ENCODE results near the gene MZT1.

The MZT1 gene

GRCh38 chr13:72698164-72698563 is 29.3 kb downstream of the MZT1 start:
- Mint-ChIP-seq H3K36me3 (no peaks in the 10 kb centered on the region), H3K27ac (no peak overlapping the region), H3K9me3 (no peaks in the 10 kb centered on the region), H3K4me1 (no peaks in the 10 kb centered on the region), H3K4me3 (no peak overlapping the region)
- ATAC-seq (no peak), DNase-seq (ENCODE audit: low spot score in 2 of 2) (no peak)

GRCh38 chr13:72696579-72696978 is 30.9 kb downstream of the MZT1 start:
- H3K36me3 Mint-ChIP-seq, result no peaks in the 10 kb centered on the region

GRCh38 chr13:72694314-72694713 is 33.1 kb downstream of the MZT1 start:
- Mint-ChIP-seq H3K4me3 (no peak overlapping the region), H3K9me3 (no peaks in the 10 kb centered on the region), H3K36me3 (no peaks in the 10 kb centered on the region), H3K4me1 (no peaks in the 10 kb centered on the region), H3K27ac (no peak overlapping the region)
- DNase-seq (ENCODE audit: low spot score in 2 of 2), result no peak
- no peak for ATAC-seq

More at GRCh38 chr13:72696579-72696978, 30.9 kb downstream of the MZT1 start:
- no peaks in the 10 kb centered on the region for H3K9me3 Mint-ChIP-seq
- ATAC-seq (no peak), DNase-seq (ENCODE audit: low spot score in 2 of 2) (no peak)
- H3K4me1 Mint-ChIP-seq, result no peaks in the 10 kb centered on the region
- no peak overlapping the region for H3K4me3 Mint-ChIP-seq
- H3K27ac Mint-ChIP-seq, result no peak overlapping the region

- Mint-ChIP-seq H3K4me3 (no peak overlapping the region), H3K27ac (no peak overlapping the region), H3K36me3 (no peaks in the 10 kb centered on the region), H3K9me3 (no peaks in the 10 kb centered on the region), H3K4me1 (no peaks in the 10 kb centered on the region)
- DNase-seq (ENCODE audit: low spot score in 2 of 2), result no peak
- no peak for ATAC-seq
Observed at GRCh38 chr13:72693832-72694231, 33.6 kb downstream of the MZT1 start.

- DNase-seq (ENCODE audit: low spot score in 2 of 2) (no peak), ATAC-seq (no peak)
- no peaks in the 10 kb centered on the region for H3K4me1 Mint-ChIP-seq
- no peaks in the 10 kb centered on the region for H3K9me3 Mint-ChIP-seq
- H3K27ac Mint-ChIP-seq, result no peak overlapping the region
- no peaks in the 10 kb centered on the region for H3K36me3 Mint-ChIP-seq
- no peak overlapping the region for H3K4me3 Mint-ChIP-seq
Observed at GRCh38 chr13:72692884-72693514, 34.4 kb downstream of the MZT1 start.

- ATAC-seq (no peak), DNase-seq (ENCODE audit: low spot score in 2 of 2) (no peak)
- H3K27ac Mint-ChIP-seq, result no peak overlapping the region
- H3K4me3 Mint-ChIP-seq, result no peak overlapping the region
- no peaks in the 10 kb centered on the region for H3K4me1 Mint-ChIP-seq
- no peaks in the 10 kb centered on the region for H3K36me3 Mint-ChIP-seq
- no peaks in the 10 kb centered on the region for H3K9me3 Mint-ChIP-seq
Observed at GRCh38 chr13:72689181-72689696, 38.2 kb downstream of the MZT1 start.

- H3K27ac Mint-ChIP-seq, result no peak overlapping the region
- H3K4me3 Mint-ChIP-seq, result no peak overlapping the region
- no peaks in the 10 kb centered on the region for H3K9me3 Mint-ChIP-seq
- H3K36me3 Mint-ChIP-seq, result no peaks in the 10 kb centered on the region
- ATAC-seq (no peak), DNase-seq (ENCODE audit: low spot score in 2 of 2) (no peak)
- H3K4me1 Mint-ChIP-seq, result no peaks in the 10 kb centered on the region
Observed at GRCh38 chr13:72686766-72687165, 40.7 kb downstream of the MZT1 start.

GRCh38 chr13:72680353-72680752 is 47.1 kb downstream of the MZT1 start:
- Mint-ChIP-seq H3K4me3 (no peak overlapping the region), H3K4me1 (no peaks in the 10 kb centered on the region)

GRCh38 chr13:72678312-72678711 is 49.1 kb downstream of the MZT1 start:
- H3K4me1 Mint-ChIP-seq, result no peaks in the 10 kb centered on the region
- no peaks in the 10 kb centered on the region for H3K36me3 Mint-ChIP-seq
- ATAC-seq (no peak), DNase-seq (ENCODE audit: low spot score in 2 of 2) (no peak)
- no peaks in the 10 kb centered on the region for H3K9me3 Mint-ChIP-seq
- H3K27ac Mint-ChIP-seq, result no peak overlapping the region
- no peak overlapping the region for H3K4me3 Mint-ChIP-seq

More at GRCh38 chr13:72680353-72680752, 47.1 kb downstream of the MZT1 start:
- DNase-seq (ENCODE audit: low spot score in 2 of 2), result no peak
- Mint-ChIP-seq H3K9me3 (no peaks in the 10 kb centered on the region), H3K36me3 (no peaks in the 10 kb centered on the region), H3K27ac (no peak overlapping the region)
- ATAC-seq, result no peak

- ATAC-seq (no peak), DNase-seq (ENCODE audit: low spot score in 2 of 2) (no peak)
- H3K4me1 Mint-ChIP-seq, result no peaks in the 10 kb centered on the region
- no peak overlapping the region for H3K4me3 Mint-ChIP-seq
- no peaks in the 10 kb centered on the region for H3K36me3 Mint-ChIP-seq
- no peak overlapping the region for H3K27ac Mint-ChIP-seq
- no peaks in the 10 kb centered on the region for H3K9me3 Mint-ChIP-seq
Observed at GRCh38 chr13:72677431-72677830, 50.0 kb downstream of the MZT1 start.

- ATAC-seq (no peak), DNase-seq (ENCODE audit: low spot score in 2 of 2) (no peak)
- no peaks in the 10 kb centered on the region for H3K36me3 Mint-ChIP-seq
- no peaks in the 10 kb centered on the region for H3K4me1 Mint-ChIP-seq
- no peak overlapping the region for H3K4me3 Mint-ChIP-seq
- no peak overlapping the region for H3K27ac Mint-ChIP-seq
- H3K9me3 Mint-ChIP-seq, result no peaks in the 10 kb centered on the region
Observed at GRCh38 chr13:72666391-72666790, 61.0 kb downstream of the MZT1 start.

GRCh38 chr13:72662548-72662947 is 64.9 kb downstream of the MZT1 start:
- ATAC-seq, result no peak
- Mint-ChIP-seq H3K4me1 (no peaks in the 10 kb centered on the region), H3K36me3 (no peaks in the 10 kb centered on the region), H3K9me3 (no peaks in the 10 kb centered on the region), H3K27ac (no peak overlapping the region), H3K4me3 (no peak overlapping the region)
- DNase-seq (ENCODE audit: low spot score in 2 of 2), result no peak
